H1 (cell line): ENCODE data around the gene EXOC6. TPM values are rescaled to one million over a fixed set of nuclear protein-coding genes. Genes with fewer than 3 reads are reported as not detected.

ENCODE experiments used
- CTCF ChIA-PET: fragments of 300-600 bp; sonication (Branson Sonifier 250); formaldehyde crosslinking; loops from one replicate; lab custom pipeline; 2021; ENCODE audit not compliant: partially characterized antibody; lab: Charles Lee
- POLR2A ChIA-PET: fragments of 300-600 bp; sonication (Branson Sonifier 250); formaldehyde crosslinking; loops from one replicate; lab custom pipeline; 2021; ENCODE audit warnings: inconsistent platforms; ENCODE audit not compliant: partially characterized antibody; lab: Charles Lee
- DNase-seq, 2 experiments: peaks; one replicate each; pipeline versions ENCODE4 v3.0.0 to v3.0.0-alpha.2; 2010 to 2022; ENCODE audit warnings: low spot score in 2 of 2, low read depth in 1 of 2, mixed read lengths in 1 of 2
- FAIRE-seq: peaks from 2 replicates; lab custom pipeline; 2011; peaks lifted over from hg19 to GRCh38; lab: Jason Lieb, UNC
- H2AFZ ChIP-seq: 2 replicates; pipeline ENCODE4 v1.8.1; 2012; ENCODE audit warnings: low read length, inconsistent platforms
- H2AK5ac ChIP-seq: 2 replicates; pipeline ENCODE4 v1.6.1; 2013; ENCODE audit warnings: low read depth, low read length
- H2BK120ac ChIP-seq: replicated peaks from 2 replicates; pipeline ENCODE3; 2013; ENCODE audit warnings: low read depth, low read length, inconsistent platforms
- H2BK12ac ChIP-seq: 2 replicates; pipeline ENCODE4 v1.6.1; 2013; ENCODE audit warnings: low read depth, low read length
- H2BK15ac ChIP-seq: 2 replicates; pipeline ENCODE4 v1.6.1; 2013; ENCODE audit warnings: low read length
- H2BK20ac ChIP-seq: 2 replicates; pipeline ENCODE4 v1.6.1; 2013; ENCODE audit warnings: low read length
- H2BK5ac ChIP-seq: 2 replicates; pipeline ENCODE4 v1.6.1; 2013; ENCODE audit warnings: low read depth, low read length
- H3K14ac ChIP-seq: 2 replicates; pipeline ENCODE4 v1.6.1; 2013; ENCODE audit warnings: inconsistent platforms; ENCODE audit not compliant: insufficient read length
- H3K18ac ChIP-seq: 2 replicates; pipeline ENCODE4 v1.6.1; 2013; ENCODE audit warnings: low read length; ENCODE audit errors: extremely low read depth
- H3K23ac ChIP-seq: 2 replicates; pipeline ENCODE4 v1.6.1; 2013; ENCODE audit warnings: inconsistent platforms; ENCODE audit not compliant: insufficient read length
- H3K23me2 ChIP-seq: 2 replicates; pipeline ENCODE4 v1.6.1; 2013; ENCODE audit warnings: low read depth, low read length
- H3K27ac ChIP-seq: 2 replicates; pipeline ENCODE4 v1.6.1; 2011; ENCODE audit warnings: low read depth, low read length, inconsistent platforms
- H3K27me3 ChIP-seq, 4 experiments: replicated peaks in 1 of 4; 1 replicate in 1 of 4; 2 replicates in 3 of 4; pipeline versions ENCODE4 v1.6.1 to v1.8.1; 2011 to 2013; ENCODE audit warnings: low read length in 3 of 4, mild to moderate bottlenecking in 3 of 4, inconsistent platforms in 2 of 4, mixed read lengths in 2 of 4, moderate library complexity in 1 of 4; ENCODE audit not compliant: control insufficient read depth in 3 of 4, insufficient read depth in 3 of 4; ENCODE audit errors: extremely low read depth in 1 of 4
- H3K36me3 ChIP-seq, 4 experiments: 2 replicates each; pipeline versions ENCODE4 v1.6.1 to v1.8.1; 2011 to 2013; ENCODE audit warnings: mild to moderate bottlenecking in 4 of 4, low read length in 3 of 4, moderate library complexity in 2 of 4, control low read depth in 1 of 4, inconsistent platforms in 1 of 4; ENCODE audit not compliant: insufficient read depth in 4 of 4, control insufficient read depth in 2 of 4
- H3K4ac ChIP-seq: replicated peaks from 2 replicates; pipeline ENCODE3; 2013; ENCODE audit warnings: low read length, low read depth, mixed read lengths, inconsistent platforms; ENCODE audit not compliant: insufficient read length
- H3K4me1 ChIP-seq, 4 experiments: replicated peaks in 1 of 4; 1 replicate in 1 of 4; 2 replicates in 3 of 4; pipeline versions ENCODE4 v1.6.1 to v1.8.1; 2011 to 2013; ENCODE audit warnings: low read length in 3 of 4, inconsistent platforms in 2 of 4, mixed read lengths in 1 of 4; ENCODE audit not compliant: insufficient read depth in 4 of 4, control insufficient read depth in 3 of 4
- H3K4me2 ChIP-seq, 2 experiments: 2 replicates each; pipeline versions ENCODE4 v1.6.1 to v1.8.1; 2011 to 2013; ENCODE audit warnings: low read depth in 2 of 2, low read length in 2 of 2, control low read depth in 1 of 2, inconsistent platforms in 1 of 2, mild to moderate bottlenecking in 1 of 2; ENCODE audit not compliant: insufficient read depth in 1 of 2
- H3K4me3 ChIP-seq, 4 experiments: fragments of 200-600, 300-600 bp in 1 of 4; sonication (generic), shearing (Covaris generic), sonication (Bioruptor Twin) in 1 of 4; 2 replicates each; pipeline versions ENCODE4 v1.5.1 to v1.8.1; 2011 to 2016; ENCODE audit warnings: low read length in 4 of 4, low read depth in 3 of 4, control low read depth in 2 of 4, inconsistent platforms in 2 of 4, mild to moderate bottlenecking in 2 of 4, mixed read lengths in 1 of 4, moderate library complexity in 1 of 4; ENCODE audit not compliant: insufficient read depth in 2 of 4; ENCODE audit errors: extremely low read depth in 1 of 4
- H3K56ac ChIP-seq: replicated peaks from 2 replicates; pipeline ENCODE3; 2013; ENCODE audit warnings: low read depth, mild to moderate bottlenecking, mixed read lengths, low read length, inconsistent platforms; ENCODE audit not compliant: insufficient read length
- H3K79me1 ChIP-seq: 2 replicates; pipeline ENCODE4 v1.6.1; 2013; ENCODE audit warnings: low read depth, low read length, control low read depth
- H3K79me2 ChIP-seq, 2 experiments: 2 replicates each; pipeline versions ENCODE4 v1.6.1 to v1.8.1; 2012 to 2013; ENCODE audit warnings: low read length in 2 of 2, mild to moderate bottlenecking in 2 of 2, inconsistent platforms in 1 of 2; ENCODE audit not compliant: insufficient read depth in 2 of 2, control insufficient read depth in 1 of 2
- H3K9ac ChIP-seq, 4 experiments: replicated peaks in 1 of 4; 1 replicate in 1 of 4; 2 replicates in 3 of 4; pipeline versions ENCODE4 v1.6.1 to v1.8.1; 2011 to 2013; ENCODE audit warnings: low read depth in 3 of 4, low read length in 3 of 4, control low read depth in 2 of 4, mild to moderate bottlenecking in 2 of 4, moderate library complexity in 2 of 4, inconsistent platforms in 1 of 4; ENCODE audit errors: extremely low read depth in 1 of 4
- H3K9me3 ChIP-seq, 2 experiments: 2 replicates each; pipeline versions ENCODE4 v1.6.1 to v1.8.1; 2012 to 2013; ENCODE audit warnings: mild to moderate bottlenecking in 2 of 2, moderate library complexity in 2 of 2, control low read depth in 1 of 2, inconsistent platforms in 1 of 2, low read depth in 1 of 2, low read length in 1 of 2, mixed read lengths in 1 of 2; ENCODE audit not compliant: insufficient read depth in 2 of 2
- H4K20me1 ChIP-seq, 2 experiments: replicated peaks in 1 of 2; 2 replicates each; pipeline versions ENCODE3 to v1.8.1; 2011 to 2013; ENCODE audit warnings: inconsistent platforms in 2 of 2, low read length in 2 of 2, mild to moderate bottlenecking in 1 of 2; ENCODE audit not compliant: insufficient read depth in 2 of 2, control insufficient read depth in 1 of 2
- H4K5ac ChIP-seq: 2 replicates; pipeline ENCODE4 v1.6.1; 2013; ENCODE audit warnings: low read length, low read depth, mixed read lengths, inconsistent platforms; ENCODE audit not compliant: insufficient read length
- H4K8ac ChIP-seq: 2 replicates; pipeline ENCODE4 v1.8.0; 2013; ENCODE audit warnings: mild to moderate bottlenecking, moderate library complexity, low read length, inconsistent platforms; ENCODE audit not compliant: insufficient read depth; ENCODE audit errors: extremely low read depth
- H4K91ac ChIP-seq: replicated peaks from 2 replicates; pipeline ENCODE3; 2013; ENCODE audit warnings: low read length, mixed read lengths, inconsistent platforms; ENCODE audit not compliant: insufficient read length
- CBX5 ChIP-seq: fragments of 300-800, 300-1000 bp; sonication (generic); IDR thresholded peaks from 2 replicates; pipeline ENCODE4 v1.7.1; 2016; ENCODE audit warnings: antibody characterized with exemption, low read length, low read depth
- EP300 ChIP-seq, 2 experiments: IDR thresholded peaks; 1 replicate in 1 of 2; 2 replicates in 1 of 2; pipeline ENCODE4 v1.6.1; 2011 to 2012; ENCODE audit warnings: low read depth in 2 of 2, low read length in 2 of 2, mild to moderate bottlenecking in 2 of 2, borderline replicate concordance in 1 of 2, inconsistent platforms in 1 of 2, moderate library complexity in 1 of 2
- EZH2 ChIP-seq: fragments of 200-600 bp; sonication (generic); IDR thresholded peaks from 2 replicates; pipeline ENCODE4 v1.7.1; 2012; ENCODE audit warnings: low read depth, mild to moderate bottlenecking, moderate library complexity, low read length, inconsistent platforms; ENCODE audit not compliant: severe bottlenecking
- POU5F1 ChIP-seq: IDR thresholded peaks from 2 replicates; pipeline ENCODE4 v1.6.1; 2011; ENCODE audit warnings: low read depth, mild to moderate bottlenecking, low read length, moderate library complexity
- SIX5 ChIP-seq: IDR thresholded peaks from 2 replicates; pipeline ENCODE4 v1.6.1; 2011; ENCODE audit warnings: mild to moderate bottlenecking, low read depth, low read length
- SP2 ChIP-seq: IDR thresholded peaks from 2 replicates; pipeline ENCODE4 v1.6.1; 2012; ENCODE audit warnings: mild to moderate bottlenecking, low read length, inconsistent platforms
- TAF1 ChIP-seq: IDR thresholded peaks from 2 replicates; pipeline ENCODE4 v1.6.1; 2011; ENCODE audit warnings: mild to moderate bottlenecking, low read depth, low read length
- WGBS, 2 experiments: shearing (Covaris generic) in 1 of 2; methylation state at CpG; one replicate each; pipeline versions ENCODE4 v1.1.6 to v1.1.7; 2013 to 2015; ENCODE audit warnings: low lambda C conversion rate in 2 of 2, mixed read lengths in 2 of 2, inconsistent platforms in 1 of 2, low coverage in 1 of 2, missing lambda C conversion rate in 1 of 2; ENCODE audit not compliant: insufficient replicate concordance in 2 of 2, insufficient coverage in 1 of 2, insufficient read length in 1 of 2; ENCODE audit errors: extremely low coverage in 1 of 2, missing lambda C conversion rate in 1 of 2; 5-methylcytosine and 5-hydroxymethylcytosine counted together
- polyA plus RNA-seq, 7 experiments: library from polyadenylated mRNA; depleted of rRNA in 3 of 7; stranded (reverse) in 5 of 7; unstranded in 2 of 7; fragments of >200 nt in 5 of 7; fragments of 200-250 nt in 2 of 7; gene quantifications; 1 replicate in 5 of 7; 2 replicates in 1 of 7; 4 replicates in 1 of 7; pipeline versions ENCODE4 v1.2.1 to v1.2.3, GENCODE V29; 2011 to 2013; ENCODE audit warnings: missing spikeins in 2 of 7, mixed read lengths in 2 of 7
- total RNA-seq: library from RNA; stranded (reverse); fragmentation: NEBNext Ultra II Directional; extraction: Animal tissue kit (Norgen Biotek cat#: 25700); gene quantifications from 2 replicates; pipeline ENCODE4 v1.2.1, GENCODE V29; 2021

The EXOC6 gene
- total and polyA plus RNA-seq, 2 of the 8 experiments (the other 6 are each of a cell fraction or from before 2014, with no cell fraction given): 1.7 to 4.5 TPM

DNA sequence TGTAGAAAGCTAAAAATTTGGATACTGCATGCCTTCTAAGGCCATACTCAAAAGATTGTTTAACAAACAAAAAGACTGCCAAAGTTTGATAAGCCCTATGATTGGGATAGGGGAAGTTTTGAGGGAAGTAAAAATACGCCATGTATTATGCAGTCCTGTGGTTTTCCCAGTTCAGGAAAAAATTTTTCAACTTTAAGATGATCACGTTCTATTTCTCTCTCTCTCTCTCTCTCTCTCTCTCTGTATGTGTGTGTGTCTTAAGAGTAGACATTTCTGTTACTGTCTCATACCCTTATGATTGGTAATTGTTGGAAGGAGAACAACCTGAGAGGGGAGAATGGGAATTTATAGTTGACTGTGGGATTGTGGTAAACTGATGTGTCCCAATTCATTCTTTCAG is 143.2 kb downstream of the EXOC6 start:
- H2AFZ ChIP-seq: no peak overlapping the region
- H4K91ac ChIP-seq: no peak overlapping the region
- no peak overlapping the region for H3K4me3 ChIP-seq
- H3K79me2 ChIP-seq: no peaks in the 10 kb centered on the region
- no peaks in the 10 kb centered on the region for H3K9me3 ChIP-seq
- no peak overlapping the region for H3K18ac ChIP-seq
- DNase-seq (no peak), FAIRE-seq (no peak)
- CTCF ChIA-PET: interaction anchor here (2.0 kb wide), 1 partner anchor 10 kb away, joined by 6 read pairs; no protein-coding TSS in a partner anchor
- H2BK120ac ChIP-seq: no peak overlapping the region
- no peak overlapping the region for H4K8ac ChIP-seq
- H3K14ac ChIP-seq: no peak overlapping the region
- WGBS, 2 experiments: 76% methylated on average over 2 of the region's 2 CpGs; no CpG with 5 or more reads in 1 of the 2 experiments
- H3K79me1 ChIP-seq: no peaks in the 10 kb centered on the region
- H3K4me1 ChIP-seq: peaks cover 0 to 9% (median 3%) of the 10 kb centered on the region in 4 experiments; a peak in 1 of 7 replicates
- H3K27me3 ChIP-seq: no peaks in the 10 kb centered on the region
- H3K36me3 ChIP-seq: no peaks in the 10 kb centered on the region
- H3K56ac ChIP-seq: no peak overlapping the region
- H4K20me1 ChIP-seq: no peaks in the 10 kb centered on the region
- H3K4ac ChIP-seq: no peak overlapping the region
- H2BK20ac ChIP-seq: no peak overlapping the region
- no peak overlapping the region for H2BK15ac ChIP-seq
- H2BK12ac ChIP-seq: no peak overlapping the region
- H3K27ac ChIP-seq: no peak overlapping the region
- POLR2A ChIA-PET: no interaction called here
- no peak overlapping the region for H4K5ac ChIP-seq
- no peak overlapping the region for H2AK5ac ChIP-seq
- no peak overlapping the region for H3K9ac ChIP-seq
- no peak for TF ChIP-seq TAF1
- no peak for TF ChIP-seq SIX5
- TF ChIP-seq EZH2: no peak
- TF ChIP-seq POU5F1: no peak
- no peak for TF ChIP-seq CBX5
- TF ChIP-seq SP2: no peak
- TF ChIP-seq EP300 (IDR thresholded peaks at IDR 0.05; ENCODE audit: borderline replicate concordance in 1 of 2, low read depth in 2 of 2, low read length in 2 of 2): no peak
- H2BK5ac ChIP-seq: no peak overlapping the region
- no peak overlapping the region for H3K4me2 ChIP-seq
- H3K23me2 ChIP-seq: no peaks in the 10 kb centered on the region; the same call in 1 of the 2 replicates
- no peak overlapping the region for H3K23ac ChIP-seq
